Uterus (tissue), 4 donors: ENCODE measurements around the gene LIPN. TPM values are rescaled to one million over a fixed set of nuclear protein-coding genes. Genes with fewer than 3 reads are reported as not detected.

Source experiments
- DNase-seq, 2 donors: peaks; one replicate each; pipeline ENCODE4 v3.0.0-alpha.2; 2019 to 2020
- H3K27ac ChIP-seq, 2 donors: fragments of 200-600 bp; sonication (generic); 1 replicate in 1 of 2; 2 replicates in 1 of 2; pipeline ENCODE4 v1.5.1; 2016 to 2018
- H3K27me3 ChIP-seq, 2 donors: fragments of 200-600 bp; sonication (generic); one replicate each; pipeline ENCODE4 v1.5.1; 2018 to 2019; ENCODE audit warnings: control low read depth in 1 of 2
- H3K36me3 ChIP-seq, 2 donors: fragments of 200-600 bp; sonication (generic); one replicate each; pipeline ENCODE4 v1.5.1; 2019; ENCODE audit warnings: control low read depth in 1 of 2
- H3K4me1 ChIP-seq, 2 donors: fragments of 200-600 bp; sonication (generic); one replicate each; pipeline ENCODE4 v1.5.1; 2018 to 2019; ENCODE audit warnings: control low read depth in 1 of 2
- H3K4me3 ChIP-seq, 2 donors: fragments of 200-600 bp; sonication (generic); 1 replicate in 1 of 2; 2 replicates in 1 of 2; pipeline ENCODE4 v1.5.1; 2018 to 2019; ENCODE audit warnings: mild to moderate bottlenecking in 1 of 2
- H3K9me3 ChIP-seq, 2 donors: fragments of 200-600 bp; sonication (generic); one replicate each; pipeline ENCODE4 v1.5.1; 2019; ENCODE audit warnings: control low read depth in 1 of 2
- CTCF ChIP-seq, 4 experiments: fragments of 200-600 bp in 2 of 4; fragments of 450-650 bp in 2 of 4; sonication (generic) in 2 of 4; IDR thresholded peaks; one replicate each; pipeline ENCODE4 v1.5.1; 2016 to 2019; ENCODE audit warnings: antibody characterized with exemption in 4 of 4, mild to moderate bottlenecking in 2 of 4, moderate library complexity in 1 of 4
- POLR2A ChIP-seq, 2 donors: fragments of 450-650 bp; IDR thresholded peaks; one replicate each; pipeline ENCODE4 v1.6.1; 2016; ENCODE audit warnings: antibody characterized with exemption in 2 of 2, mild to moderate bottlenecking in 1 of 2, moderate library complexity in 1 of 2
- intact Hi-C: fragments of 100-400 bp; cut with DNase I; formaldehyde crosslinking; loops from one replicate; pipeline ENCODE4 v1.15.1; 2023; ENCODE audit warnings: low total_unique reads
- total RNA-seq, 4 donors: library from RNA; depleted of rRNA in 3 of 4; stranded (reverse); fragments of >200 nt in 3 of 4; gene quantifications; one replicate each; pipeline versions ENCODE4 v1.1.0 to v1.2.4, GENCODE V29; 2014 to 2023
- donor health status: DM: yes; HTN: yes; CAD: no.

The LIPN gene, protein sequence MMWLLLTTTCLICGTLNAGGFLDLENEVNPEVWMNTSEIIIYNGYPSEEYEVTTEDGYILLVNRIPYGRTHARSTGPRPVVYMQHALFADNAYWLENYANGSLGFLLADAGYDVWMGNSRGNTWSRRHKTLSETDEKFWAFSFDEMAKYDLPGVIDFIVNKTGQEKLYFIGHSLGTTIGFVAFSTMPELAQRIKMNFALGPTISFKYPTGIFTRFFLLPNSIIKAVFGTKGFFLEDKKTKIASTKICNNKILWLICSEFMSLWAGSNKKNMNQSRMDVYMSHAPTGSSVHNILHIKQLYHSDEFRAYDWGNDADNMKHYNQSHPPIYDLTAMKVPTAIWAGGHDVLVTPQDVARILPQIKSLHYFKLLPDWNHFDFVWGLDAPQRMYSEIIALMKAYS
- total RNA-seq: not detected

- intact Hi-C loops: no loop called here
Measured at GRCh38 chr10:88759366-88760101, at the start of gene LIPN. Gene LIPN, plus strand, starts transcription at chr10:88760020. Its CDS starts 1,386 bp downstream, at chr10:88761406.

DNA sequence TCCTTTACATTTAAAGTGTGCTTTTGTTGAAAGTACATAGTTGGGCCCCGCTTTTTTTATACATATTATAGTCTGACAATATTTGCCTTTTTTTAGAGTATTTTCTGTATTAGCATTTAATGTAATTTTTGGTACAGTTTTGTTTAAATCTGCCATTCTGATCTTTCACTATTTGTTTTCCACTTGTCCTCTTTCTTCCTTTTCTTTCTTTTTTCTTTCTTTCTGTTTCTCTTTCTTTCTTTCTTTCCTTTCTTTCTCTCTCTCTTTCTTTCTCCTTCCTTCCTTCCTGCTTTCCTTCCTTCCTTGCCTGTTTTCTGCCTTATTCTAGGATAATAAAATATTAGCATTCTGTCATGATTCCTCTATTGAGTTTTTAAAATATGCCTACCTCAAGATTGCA, 44.3 kb upstream of the LIPN start:
- H3K4me3 ChIP-seq: no peak overlapping the region

More at GRCh38 chr10:88759366-88760101, at the start of gene LIPN:
- Histone ChIP-seq H3K27me3 (no peaks in the 10 kb centered on the region), H3K27ac (no peak within 1 kb of the TSS), H3K4me1 (no peaks in the 10 kb centered on the region), H3K4me3 (no peak within 1 kb of the TSS), H3K36me3 (no peaks in the 10 kb centered on the region), H3K9me3 (no peaks in the 10 kb centered on the region)
- no peak for DNase-seq
- TF ChIP-seq CTCF (IDR thresholded peaks at IDR 0.05) (no peak), POLR2A (IDR thresholded peaks at IDR 0.05) (no peak)

GRCh38 chr10:88721392-88721791, 38.4 kb upstream of the LIPN start:
- no peak for DNase-seq
- Histone ChIP-seq H3K36me3 (no peaks in the 10 kb centered on the region), H3K27ac (no peak overlapping the region), H3K27me3 (no peaks in the 10 kb centered on the region), H3K4me1 (no peaks in the 10 kb centered on the region), H3K4me3 (no peak overlapping the region), H3K9me3 (no peaks in the 10 kb centered on the region)
- intact Hi-C loops: no loop called here
- no peak for TF ChIP-seq CTCF (IDR thresholded peaks at IDR 0.05)
- no peak for TF ChIP-seq POLR2A (IDR thresholded peaks at IDR 0.05)

More for the DNA sequence above, 44.3 kb upstream of the LIPN start:
- Histone ChIP-seq H3K27ac (no peak overlapping the region), H3K4me1 (no peaks in the 10 kb centered on the region), H3K36me3 (no peaks in the 10 kb centered on the region), H3K9me3 (no peaks in the 10 kb centered on the region), H3K27me3 (no peaks in the 10 kb centered on the region)
- DNase-seq: no peak
- intact Hi-C loops: no loop called here
- TF ChIP-seq POLR2A (IDR thresholded peaks at IDR 0.05) (no peak), CTCF (IDR thresholded peaks at IDR 0.05) (no peak)

GRCh38 chr10:88725798-88726197, 34.0 kb upstream of the LIPN start:
- DNase-seq: no peak

More at GRCh38 chr10:88725798-88726197, 34.0 kb upstream of the LIPN start:
- Histone ChIP-seq H3K4me1 (no peaks in the 10 kb centered on the region), H3K9me3 (no peaks in the 10 kb centered on the region), H3K27me3 (no peaks in the 10 kb centered on the region), H3K27ac (no peak overlapping the region), H3K36me3 (no peaks in the 10 kb centered on the region), H3K4me3 (no peak overlapping the region)
- TF ChIP-seq CTCF (IDR thresholded peaks at IDR 0.05) (no peak), POLR2A (IDR thresholded peaks at IDR 0.05) (no peak)
- intact Hi-C loops: no loop called here
